ENCODE data around the gene CDC73.

DNA sequence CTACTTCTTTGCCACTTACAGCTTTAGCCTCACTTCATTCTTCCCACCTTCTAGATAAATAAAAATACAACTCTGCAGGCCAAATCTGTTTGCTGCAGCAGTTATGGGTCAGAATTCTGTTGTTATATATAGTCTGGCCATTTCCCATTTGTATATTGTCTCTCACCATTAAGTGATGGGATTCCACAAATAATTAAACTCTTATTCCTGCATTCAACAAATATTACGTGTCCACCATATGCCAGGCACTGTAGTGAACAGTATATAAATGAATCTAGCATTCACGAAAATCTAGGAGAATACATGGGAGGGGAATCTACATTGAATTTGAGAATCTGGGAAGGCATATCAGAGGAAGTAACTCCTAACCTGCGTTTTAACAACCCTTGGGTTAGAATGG lies 11.0 kb upstream of the CDC73 start:
- no peak for TF ChIP-seq POLR2A (IDR thresholded peaks at IDR 0.05; ENCODE audit: low read length)
- TF ChIP-seq GATA1 (IDR thresholded peaks at IDR 0.05; ENCODE audit: low read depth, low read length) = no peak

Measured in erythroblast (primary cell).